Adipocyte (in vitro differentiated cells): ENCODE data around the gene ATF7IP2.
A peak's percentile ranks its signal among the peaks of the same experiment; 100 is the strongest.
"Not testable (repeated sequence)": the region's sequence is repeated elsewhere in the genome, so short reads cannot be mapped to it uniquely, and the experiment has no call there.

ENCODE experiments used
- DNase-seq: peaks from one replicate; pipeline ENCODE4 v3.0.0-alpha.2; 2015; ENCODE audit warnings: low read depth
- H3K27me3 ChIP-seq: replicated peaks from 2 replicates; pipeline ENCODE4 v1.7.0; 2013; ENCODE audit warnings: mild to moderate bottlenecking, low read length, moderate library complexity; ENCODE audit not compliant: control insufficient read depth, insufficient read depth
- H3K36me3 ChIP-seq: 2 replicates; pipeline ENCODE4 v1.7.0; 2013; ENCODE audit warnings: low read length, mild to moderate bottlenecking, moderate library complexity; ENCODE audit not compliant: control insufficient read depth, insufficient read depth, severe bottlenecking
- H3K4me1 ChIP-seq: 2 replicates; pipeline ENCODE4 v1.7.0; 2013; ENCODE audit warnings: mild to moderate bottlenecking, low read length, moderate library complexity; ENCODE audit not compliant: control insufficient read depth, insufficient read depth
- H3K4me3 ChIP-seq: 2 replicates; pipeline ENCODE4 v1.7.0; 2013; ENCODE audit warnings: mild to moderate bottlenecking, low read length, moderate library complexity
- H3K9ac ChIP-seq: 2 replicates; pipeline ENCODE4 v1.7.0; 2013; ENCODE audit warnings: mild to moderate bottlenecking, low read length, moderate library complexity
- H3K9me3 ChIP-seq: 2 replicates; pipeline ENCODE4 v1.7.0; 2013; ENCODE audit warnings: mild to moderate bottlenecking, low read length, moderate library complexity; ENCODE audit not compliant: control insufficient read depth

Gene ATF7IP2

DNA sequence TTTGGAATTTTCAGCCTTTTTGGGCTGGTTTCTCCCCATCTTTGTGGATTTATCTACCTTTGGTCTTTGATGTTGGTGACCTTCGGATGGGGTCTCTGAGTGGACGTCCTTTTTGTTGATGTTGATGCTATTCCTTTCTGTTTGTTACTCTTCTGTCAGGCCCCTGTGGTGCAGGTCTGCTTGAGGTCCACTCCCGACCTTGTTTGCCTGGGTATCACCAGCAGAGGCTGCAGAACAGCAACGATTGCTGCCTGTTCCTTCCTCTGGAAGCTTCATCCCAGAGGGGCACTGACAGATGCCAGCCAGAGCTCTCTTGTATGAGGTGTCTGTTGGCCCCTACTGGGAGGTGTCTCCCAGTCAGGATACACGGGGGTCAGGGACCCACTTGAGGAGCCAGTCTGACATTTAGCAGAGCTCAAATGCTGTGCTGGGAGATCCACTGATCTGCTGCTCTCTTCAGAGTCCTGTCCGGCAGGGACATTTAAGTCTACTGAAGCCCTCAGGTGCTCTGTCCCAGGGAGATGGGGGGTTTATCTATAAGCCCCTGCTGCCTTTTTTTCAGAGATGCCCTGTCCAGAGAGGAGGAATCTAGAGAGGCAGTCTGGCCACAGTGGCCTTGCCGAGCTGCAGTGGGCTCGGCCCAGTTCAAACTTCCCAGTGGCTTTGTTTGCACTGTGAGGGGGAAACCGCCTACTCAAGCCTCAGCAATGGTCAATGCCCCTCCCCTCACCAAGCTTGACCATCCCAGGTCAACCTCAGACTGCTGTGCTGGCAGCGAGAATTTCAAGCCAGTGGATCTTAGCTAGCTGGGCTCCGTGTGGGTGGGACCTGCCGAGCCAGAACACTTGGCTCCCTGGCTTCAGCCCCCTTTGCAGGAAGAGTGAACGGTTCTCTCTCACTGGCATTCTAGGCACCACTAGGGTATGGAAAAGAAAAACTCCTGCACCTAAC lies 66.6 kb downstream of the ATF7IP2 start:
- not testable (repeated sequence) for H3K36me3 ChIP-seq, H3K4me3 ChIP-seq, H3K27me3 ChIP-seq, H3K9me3 ChIP-seq, H3K9ac ChIP-seq, H3K4me1 ChIP-seq, DNase-seq

DNA sequence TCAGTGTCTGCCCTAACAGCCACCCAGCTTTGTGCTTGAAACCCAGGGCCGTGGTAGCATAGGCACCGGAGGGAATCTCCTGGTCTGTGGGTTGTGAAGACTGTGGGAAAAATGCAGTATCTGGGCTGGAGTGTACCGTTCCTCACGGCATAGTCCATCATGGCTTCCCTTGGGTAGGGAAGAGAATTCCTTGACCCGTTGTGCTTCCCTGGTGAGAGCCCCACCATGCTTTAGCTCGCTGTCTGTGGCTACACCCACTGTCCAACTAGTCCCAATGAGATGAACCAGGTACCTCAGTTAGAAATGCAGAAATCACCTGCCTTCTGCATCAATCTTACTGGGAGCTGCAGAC lies 67.3 kb downstream of the ATF7IP2 start:
- DNase-seq = no peak
- H3K4me3 ChIP-seq = no peak overlapping the region
- H3K9ac ChIP-seq = no peak overlapping the region
- no peaks in the 10 kb centered on the region for H3K27me3 ChIP-seq
- no peaks in the 10 kb centered on the region for H3K36me3 ChIP-seq
- no peaks in the 10 kb centered on the region for H3K4me1 ChIP-seq
- no peaks in the 10 kb centered on the region for H3K9me3 ChIP-seq

DNA sequence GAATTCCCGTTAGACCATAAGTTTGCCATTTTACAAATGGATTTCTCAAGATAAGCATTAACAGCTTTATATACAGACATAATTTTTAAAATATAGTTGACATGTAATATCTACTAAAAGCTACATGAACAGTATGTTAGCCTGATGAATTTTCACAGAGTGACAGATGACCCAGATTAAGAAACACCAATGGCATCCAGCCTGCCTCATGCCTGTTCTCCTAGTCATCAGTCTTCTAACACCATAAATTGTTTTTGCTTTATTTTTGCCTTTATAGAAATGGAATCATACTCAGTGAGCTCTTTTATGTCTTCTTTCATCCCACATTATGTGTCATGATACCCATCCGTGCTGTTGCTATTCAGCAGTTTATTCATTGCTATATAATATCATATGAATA lies 80.0 kb downstream of the ATF7IP2 start:
- H3K9ac ChIP-seq = no peak overlapping the region
- peak; percentile 5 for DNase-seq
- H3K4me1 ChIP-seq = peaks cover 15% of the 10 kb centered on the region
- H3K4me3 ChIP-seq = no peak overlapping the region
- H3K27me3 ChIP-seq = no peaks in the 10 kb centered on the region
- H3K36me3 ChIP-seq = no peaks in the 10 kb centered on the region
- no peaks in the 10 kb centered on the region for H3K9me3 ChIP-seq

DNA sequence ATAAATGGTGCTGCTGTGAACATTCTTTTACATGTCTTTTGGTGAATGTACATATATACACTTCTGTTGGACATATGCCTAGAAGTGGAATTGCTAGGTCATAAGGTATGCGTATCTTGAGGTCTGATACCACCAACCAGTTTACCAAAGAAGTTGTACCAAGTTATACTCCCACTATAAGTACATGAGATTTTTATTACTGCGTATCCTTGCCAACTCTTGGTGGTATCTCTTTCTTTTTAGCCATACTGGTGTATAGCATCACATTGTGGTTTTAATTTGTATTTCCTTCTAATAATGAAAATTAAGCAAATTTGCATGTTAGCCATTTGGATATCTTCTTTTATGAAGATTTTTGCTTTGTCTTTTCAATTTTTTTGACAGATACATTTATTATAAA lies 80.5 kb downstream of the ATF7IP2 start:
- H3K27me3 ChIP-seq = no peaks in the 10 kb centered on the region
- H3K4me1 ChIP-seq = peaks cover 15% of the 10 kb centered on the region
- H3K36me3 ChIP-seq = no peaks in the 10 kb centered on the region
- H3K4me3 ChIP-seq = no peak overlapping the region
- H3K9ac ChIP-seq = no peak overlapping the region
- H3K9me3 ChIP-seq = no peaks in the 10 kb centered on the region
- DNase-seq = no peak

DNA sequence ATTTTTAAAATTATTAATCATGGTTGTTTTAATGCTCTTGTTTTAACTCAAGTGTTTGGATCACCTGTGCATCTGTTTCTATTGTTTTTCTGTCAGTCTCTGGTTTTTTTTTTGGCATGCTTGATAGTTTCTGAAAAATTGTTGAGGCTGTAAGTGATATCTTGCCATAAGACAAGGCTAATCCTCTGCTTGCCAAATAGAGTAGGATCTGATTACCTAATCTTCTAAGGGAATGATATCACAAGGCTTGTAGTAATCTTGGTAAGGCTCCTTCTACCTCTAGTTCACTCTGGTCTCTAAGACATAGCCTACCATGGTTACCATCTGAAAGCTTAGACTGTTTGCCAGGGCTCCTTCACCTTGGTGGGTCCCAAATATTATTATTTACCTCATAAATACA lies 81.0 kb downstream of the ATF7IP2 start:
- no peak for DNase-seq
- H3K4me3 ChIP-seq = no peak overlapping the region
- H3K9ac ChIP-seq = no peak overlapping the region
- H3K9me3 ChIP-seq = no peaks in the 10 kb centered on the region
- H3K27me3 ChIP-seq = no peaks in the 10 kb centered on the region
- H3K4me1 ChIP-seq = peaks cover 15% of the 10 kb centered on the region
- no peaks in the 10 kb centered on the region for H3K36me3 ChIP-seq

DNA sequence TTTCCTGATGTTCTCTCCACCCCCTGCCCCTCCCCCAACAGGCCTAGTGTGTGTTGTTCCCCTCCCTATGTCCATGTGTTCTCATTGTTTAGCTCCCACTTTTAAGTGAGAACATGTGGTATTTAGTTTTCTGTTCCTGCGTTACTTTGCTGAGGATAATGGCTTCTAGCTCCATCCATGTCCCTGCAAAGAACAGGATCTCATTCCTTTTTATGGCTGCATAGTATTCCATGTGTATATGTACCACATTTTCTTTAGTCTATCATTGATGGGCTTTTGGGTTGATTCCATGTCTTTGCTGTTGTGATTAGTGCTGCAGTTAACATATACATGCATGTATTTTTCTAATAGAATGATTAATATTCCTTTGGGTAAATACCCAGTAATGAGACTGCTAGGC lies 90.8 kb downstream of the ATF7IP2 start:
- H3K4me3 ChIP-seq = not testable (repeated sequence)

DNA sequence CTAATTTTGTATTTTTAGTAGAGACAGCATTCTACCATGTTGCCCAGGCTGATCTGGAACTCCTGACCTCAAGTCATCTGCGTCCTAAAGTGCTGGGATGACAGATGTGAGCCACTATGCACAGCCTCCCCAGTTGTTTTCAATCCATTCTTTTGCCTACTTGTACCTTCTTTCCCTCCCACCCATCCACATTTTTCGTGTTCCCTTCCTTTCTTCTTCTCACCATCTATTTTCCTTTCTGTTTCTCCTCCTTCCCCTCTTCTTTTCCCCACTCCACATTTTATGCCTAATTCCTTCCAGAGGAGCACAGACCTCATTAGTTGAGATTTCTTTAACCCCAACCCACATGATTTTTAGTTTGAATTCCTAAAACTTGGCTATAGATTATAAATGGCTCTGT lies 94.3 kb downstream of the ATF7IP2 start:
- H3K4me3 ChIP-seq = no peak overlapping the region
- no peak overlapping the region for H3K9ac ChIP-seq
- no peaks in the 10 kb centered on the region for H3K27me3 ChIP-seq
- no peaks in the 10 kb centered on the region for H3K9me3 ChIP-seq
- DNase-seq = no peak
- no peaks in the 10 kb centered on the region for H3K4me1 ChIP-seq
- peaks cover 3% of the 10 kb centered on the region for H3K36me3 ChIP-seq

More for the DNA sequence above, 90.8 kb downstream of the ATF7IP2 start:
- not testable (repeated sequence) for H3K27me3 ChIP-seq, H3K9ac ChIP-seq, H3K9me3 ChIP-seq, DNase-seq, H3K36me3 ChIP-seq, H3K4me1 ChIP-seq

DNA sequence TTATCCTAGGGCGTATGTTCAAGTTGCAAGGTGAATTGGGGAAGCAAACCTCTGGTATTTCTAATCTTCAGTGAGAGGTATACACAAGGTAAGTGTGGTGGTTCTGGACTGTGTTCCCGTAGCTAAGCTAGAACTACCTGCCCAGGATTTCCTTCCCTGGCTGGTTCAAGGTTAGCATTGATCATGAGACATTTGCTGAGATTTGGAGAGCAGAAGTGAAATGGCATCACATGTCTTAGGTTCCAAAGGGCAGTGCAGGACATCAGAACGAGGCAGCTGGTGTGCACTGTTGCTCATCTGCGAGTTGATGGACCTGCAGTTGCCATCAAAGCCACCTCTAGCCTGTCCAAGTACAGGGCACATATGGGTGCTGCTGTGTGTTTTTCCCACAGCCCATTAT lies 99.3 kb downstream of the ATF7IP2 start:
- no peak for DNase-seq
- Histone ChIP-seq H3K9ac (no peak overlapping the region), H3K4me3 (no peak overlapping the region), H3K27me3 (no peaks in the 10 kb centered on the region), H3K9me3 (no peaks in the 10 kb centered on the region), H3K4me1 (peaks cover 7% of the 10 kb centered on the region), H3K36me3 (peaks cover 3% of the 10 kb centered on the region)

DNA sequence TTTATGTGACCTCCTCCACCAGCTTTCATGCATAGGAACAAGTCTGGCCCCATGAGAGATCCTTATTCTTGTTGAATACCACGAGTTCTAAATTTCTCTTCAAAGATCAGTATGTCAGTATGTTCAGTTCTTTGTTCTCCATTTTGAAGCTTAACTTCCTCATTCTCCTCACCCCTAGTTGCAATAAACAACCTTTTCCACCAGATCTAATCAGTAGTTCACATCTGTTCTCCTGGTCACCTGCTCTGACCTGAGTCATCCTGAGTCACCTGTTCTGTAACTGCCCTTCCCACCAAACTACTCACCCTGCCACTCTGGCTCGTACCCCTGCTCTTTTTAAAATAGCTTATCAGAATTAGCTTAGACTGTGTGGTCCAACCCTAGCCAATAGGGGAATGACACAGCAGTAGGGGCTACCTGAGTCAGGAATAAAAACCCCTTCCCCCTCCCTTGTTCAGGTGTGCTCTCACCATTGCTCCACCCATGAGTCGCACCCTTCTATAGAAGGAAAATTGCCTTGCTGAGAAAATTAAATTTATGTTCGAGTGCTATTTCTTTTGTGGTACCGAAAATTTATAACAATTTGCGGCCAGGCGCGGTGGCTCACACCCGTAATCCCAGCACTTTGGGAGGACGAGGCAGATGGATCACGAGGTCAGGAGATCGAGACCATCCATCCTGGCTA lies 100.0 kb downstream of the ATF7IP2 start:
- H3K27me3 ChIP-seq = no peaks in the 10 kb centered on the region
- H3K9me3 ChIP-seq = no peaks in the 10 kb centered on the region
- no peak overlapping the region for H3K9ac ChIP-seq
- peaks cover 12% of the 10 kb centered on the region for H3K4me1 ChIP-seq
- DNase-seq = no peak
- H3K4me3 ChIP-seq = no peak overlapping the region
- peaks cover 3% of the 10 kb centered on the region for H3K36me3 ChIP-seq

DNA sequence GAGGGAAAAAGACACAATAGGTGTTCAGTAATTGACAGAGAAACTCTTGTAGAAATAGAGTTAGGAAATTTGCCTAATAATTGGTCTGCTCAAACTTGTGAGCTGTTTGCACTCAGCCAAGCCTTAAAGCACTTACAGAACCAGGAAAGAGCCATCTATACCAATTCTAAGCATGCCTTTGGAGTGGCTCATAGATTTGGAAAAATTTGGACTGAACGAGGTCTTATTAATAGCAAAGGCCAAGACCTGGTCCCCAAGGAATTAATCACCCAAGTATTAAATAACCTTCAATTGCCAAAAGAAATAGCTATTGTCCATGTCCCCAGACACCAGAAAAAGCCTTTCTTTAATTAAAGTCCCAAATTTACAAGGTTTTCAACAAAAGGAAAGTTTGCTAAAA lies 104.3 kb downstream of the ATF7IP2 start:
- no peak overlapping the region for H3K4me3 ChIP-seq
- no peaks in the 10 kb centered on the region for H3K36me3 ChIP-seq
- H3K9me3 ChIP-seq = peaks cover 9% of the 10 kb centered on the region
- peaks cover 12% of the 10 kb centered on the region for H3K4me1 ChIP-seq
- no peak for DNase-seq
- no peaks in the 10 kb centered on the region for H3K27me3 ChIP-seq
- no peak overlapping the region for H3K9ac ChIP-seq

DNA sequence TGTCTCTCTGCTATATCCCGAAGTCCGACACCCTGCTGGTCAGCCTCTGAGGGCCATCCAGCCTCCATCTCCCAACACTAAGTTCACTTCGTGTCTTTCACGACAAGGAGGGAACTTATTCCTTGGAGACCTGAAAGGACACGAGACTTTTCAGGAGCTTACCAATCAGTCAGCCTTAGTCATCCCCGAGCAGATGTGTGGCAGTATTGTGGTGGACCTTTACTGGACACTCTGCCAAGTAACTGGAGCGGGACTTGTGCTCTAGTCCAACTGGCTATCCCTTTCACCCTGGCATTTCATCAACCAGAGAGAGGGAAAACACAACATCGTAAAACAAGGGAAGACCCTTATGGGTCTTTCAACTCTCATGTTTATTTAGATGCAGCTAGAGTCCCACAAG lies 107.4 kb downstream of the ATF7IP2 start:
- H3K27me3 ChIP-seq = no peaks in the 10 kb centered on the region
- no peak for DNase-seq
- H3K4me3 ChIP-seq = no peak overlapping the region
- no peaks in the 10 kb centered on the region for H3K36me3 ChIP-seq
- peaks cover 12% of the 10 kb centered on the region for H3K4me1 ChIP-seq
- H3K9ac ChIP-seq = no peak overlapping the region
- H3K9me3 ChIP-seq = peaks cover 13% of the 10 kb centered on the region
